H4 (cell line): Measurements from ENCODE around the gene PAX3. TPM values are rescaled to one million over a fixed set of nuclear protein-coding genes. Genes with fewer than 3 reads are reported as not detected.
A peak's percentile ranks its signal among the peaks of the same experiment; 100 is the strongest.
"Not testable (repeated sequence)": the region's sequence is repeated elsewhere in the genome, so short reads cannot be mapped to it uniquely, and the experiment has no call there.

Experiments
- DNase-seq: peaks from one replicate; pipeline ENCODE4 v3.0.0-alpha.2; 2015; ENCODE audit warnings: low spot score
- total RNA-seq: library from RNA; depleted of rRNA; stranded (reverse); fragments of >200 nt; shearing (Covaris generic); gene quantifications from 2 replicates; pipeline ENCODE4 v1.2.3, GENCODE V29; 2014

The PAX3 gene
- total RNA-seq, 1 experiment from 2014 or later = 5.5 TPM

DNA sequence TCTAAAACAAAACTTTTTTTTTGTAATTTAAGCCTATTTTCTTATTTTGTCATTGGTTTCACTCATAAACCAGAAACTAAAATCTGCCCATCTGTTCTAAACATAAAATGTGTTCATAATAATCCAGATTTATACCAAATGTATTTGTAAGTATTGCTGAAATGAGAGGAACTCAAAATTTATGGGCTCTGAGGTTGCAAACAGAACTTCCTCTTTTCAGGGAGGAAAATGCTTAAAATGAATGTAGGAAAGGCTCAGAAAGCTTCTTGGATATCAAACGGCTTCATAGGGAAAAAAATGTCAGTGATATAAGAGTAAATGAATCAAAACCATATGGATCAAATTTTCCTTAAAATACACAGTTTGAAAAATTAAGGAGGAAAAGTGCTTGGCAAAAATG is 83.9 kb downstream of the PAX3 start:
- DNase-seq = no peak

DNA sequence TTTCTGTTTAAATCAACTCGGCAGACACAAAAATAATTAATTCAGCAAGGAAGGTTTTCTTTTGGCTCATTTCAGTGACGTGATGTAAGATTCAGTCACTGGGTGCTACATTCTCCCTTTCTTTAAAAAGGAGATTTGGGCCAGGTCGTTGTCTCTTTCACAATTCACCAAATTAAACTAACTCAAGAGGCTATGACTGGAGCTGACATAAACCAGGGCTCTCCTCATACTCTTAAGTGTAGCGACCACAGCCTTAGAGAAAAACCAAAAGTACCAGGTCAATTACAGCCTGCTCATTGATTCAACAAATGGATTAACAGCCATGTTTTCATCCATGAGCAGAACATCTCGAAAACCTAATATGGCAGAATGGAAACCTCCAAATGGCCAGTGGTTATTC is 85.7 kb downstream of the PAX3 start:
- no peak for DNase-seq

DNA sequence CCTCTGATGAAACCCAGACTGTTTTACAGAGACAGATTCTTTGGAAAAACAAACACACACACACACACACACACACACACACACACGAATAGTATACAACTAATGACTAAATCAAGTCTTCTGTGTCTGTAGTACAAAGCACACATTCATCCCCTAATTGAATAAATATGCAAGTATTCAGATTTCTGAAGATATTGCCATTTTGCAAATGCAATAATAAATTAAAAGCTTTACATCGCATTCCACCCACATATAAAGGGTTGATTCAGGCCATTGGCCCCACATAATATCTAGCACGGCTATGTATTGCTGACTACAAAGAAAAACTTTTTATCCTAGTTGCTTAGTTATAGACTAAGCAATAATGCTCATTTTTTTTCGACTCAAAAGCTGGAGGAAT is 86.2 kb downstream of the PAX3 start:
- no peak for DNase-seq

DNA sequence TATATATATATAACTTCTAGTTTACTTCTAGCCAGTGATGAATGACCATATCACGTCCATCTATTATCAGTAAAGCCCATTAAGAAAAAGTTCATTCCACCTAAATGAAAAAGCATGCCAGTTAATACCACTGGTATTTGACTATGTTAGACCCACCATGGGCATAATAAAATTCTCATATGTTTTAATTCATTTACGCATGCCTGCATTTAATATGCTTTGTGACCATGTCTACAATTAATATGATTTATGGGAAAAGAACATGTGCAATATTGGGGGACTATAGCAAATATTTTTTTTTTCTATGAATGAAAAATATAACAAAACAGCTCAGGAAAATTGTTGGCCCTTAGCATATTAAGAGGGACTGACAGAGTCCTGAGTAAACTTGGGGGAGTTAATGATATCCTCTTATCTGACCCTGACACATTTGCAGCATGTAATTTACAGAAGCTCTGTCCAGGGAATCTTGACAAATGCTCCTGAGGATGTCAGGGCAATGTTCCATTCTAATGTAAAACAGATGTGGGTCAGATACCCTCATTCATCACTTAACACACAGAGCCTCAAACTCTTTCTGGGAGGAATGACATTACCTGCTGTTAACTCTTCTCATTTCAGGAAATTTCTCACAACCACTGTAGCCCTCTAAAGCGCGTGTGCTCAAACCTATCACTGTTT is 90.6 kb downstream of the PAX3 start:
- no peak for DNase-seq

DNA sequence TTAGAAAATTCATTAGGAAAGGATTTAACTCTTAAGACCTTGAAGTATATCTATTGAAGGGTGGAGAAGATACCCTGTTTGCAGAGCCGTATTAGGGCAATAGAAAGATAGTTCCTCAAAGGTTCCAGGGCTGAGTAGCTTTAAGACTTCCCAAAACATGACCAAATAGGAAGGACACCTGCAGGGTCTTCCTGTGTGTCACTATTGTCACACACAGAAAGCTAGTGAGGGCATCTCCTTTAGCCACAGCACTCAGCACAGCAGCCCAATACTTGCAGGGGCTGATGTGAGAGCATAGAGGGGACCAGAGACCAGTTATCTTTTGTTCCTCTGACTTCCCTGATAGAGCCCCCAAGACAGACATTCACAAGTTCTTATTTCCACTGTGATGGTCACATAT is 93.7 kb downstream of the PAX3 start:
- DNase-seq = no peak

DNA sequence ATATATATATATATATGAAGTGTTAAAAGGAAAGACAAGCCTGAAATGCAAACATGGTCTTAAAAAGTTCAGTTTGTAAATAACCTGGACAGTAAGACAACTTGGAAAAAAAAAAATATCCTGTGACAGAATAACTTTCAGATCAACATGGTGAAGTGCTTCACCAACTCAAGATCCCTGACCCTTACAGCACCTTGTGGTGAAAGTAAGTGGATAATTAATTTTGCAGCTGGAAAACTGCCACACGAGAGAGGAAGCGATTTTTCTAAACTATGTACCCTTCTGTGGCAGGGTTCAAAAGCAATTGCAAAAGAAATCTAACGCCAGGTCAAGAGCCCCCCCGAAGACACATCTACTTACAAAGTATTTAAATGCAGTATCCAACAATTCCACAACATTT is 95.8 kb downstream of the PAX3 start:
- no peak for DNase-seq

DNA sequence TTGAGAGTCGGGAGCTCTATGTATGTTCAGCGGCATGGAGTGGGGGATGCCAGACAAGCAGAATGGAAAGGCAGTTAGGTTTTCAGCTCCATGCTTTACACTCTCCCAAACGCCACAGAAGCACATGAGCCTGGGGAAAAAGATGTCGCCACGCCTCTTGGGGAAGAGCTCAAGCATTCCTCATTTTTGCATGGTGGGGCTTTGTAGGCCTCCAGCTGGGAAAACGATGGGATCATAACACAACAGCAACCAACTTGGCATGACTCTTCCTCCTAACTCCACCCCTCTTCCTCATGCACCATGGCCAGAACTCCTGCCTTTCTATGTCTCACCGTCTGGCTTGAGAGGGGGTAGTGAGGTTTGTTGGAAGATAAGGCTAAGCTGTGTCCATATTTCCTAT is 102.6 kb downstream of the PAX3 start:
- DNase-seq = no peak

DNA sequence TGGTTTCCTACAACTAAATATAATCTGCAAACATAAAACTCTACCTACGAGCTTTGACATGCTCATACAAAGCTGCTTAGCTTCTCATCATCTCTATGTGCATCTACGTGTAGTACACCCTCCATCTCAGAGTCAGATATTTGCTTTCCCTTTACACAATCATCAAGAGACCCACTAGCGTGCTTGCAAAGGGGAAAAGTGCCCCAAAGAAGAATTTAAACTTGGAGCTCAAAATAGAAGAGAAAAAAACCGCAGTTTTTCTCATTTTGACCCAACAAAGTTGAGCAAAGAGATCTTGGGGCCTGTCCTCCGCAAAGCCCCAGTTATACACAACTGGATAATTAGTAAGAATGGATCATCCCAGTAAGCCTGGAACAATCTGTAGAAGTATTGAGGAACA is 104.1 kb downstream of the PAX3 start:
- DNase-seq = no peak

DNA sequence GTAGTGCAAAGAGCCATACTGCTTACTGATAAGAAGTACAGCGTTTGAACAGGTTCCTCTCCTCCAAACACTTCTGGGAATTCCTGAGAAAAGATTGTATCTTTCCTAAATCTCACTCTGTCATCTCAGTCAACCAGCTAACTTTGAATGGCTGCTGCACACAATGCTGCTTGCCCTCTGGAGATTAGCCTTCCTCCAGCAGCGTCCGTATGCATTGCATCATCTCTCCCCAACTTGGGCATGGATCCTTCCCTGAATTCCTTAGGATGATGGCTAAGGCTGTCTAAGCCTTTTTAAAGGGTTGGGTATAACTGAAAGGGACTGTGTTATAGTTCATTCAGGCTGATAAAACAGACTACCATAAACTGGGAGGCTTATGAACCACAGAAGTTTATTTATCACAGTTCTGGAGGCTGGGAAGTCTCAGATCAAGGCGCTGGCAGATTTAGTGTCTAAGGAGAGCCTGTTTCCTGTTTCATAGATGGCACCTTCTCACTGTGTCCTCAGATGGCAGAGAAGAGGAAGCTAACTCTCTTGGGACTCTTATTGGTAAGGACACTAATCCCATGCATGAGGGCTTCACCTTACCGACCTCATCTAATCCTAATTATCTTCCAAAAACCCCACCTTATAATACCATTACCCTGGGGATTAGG is 105.3 kb downstream of the PAX3 start:
- peak; percentile 35 for DNase-seq

DNA sequence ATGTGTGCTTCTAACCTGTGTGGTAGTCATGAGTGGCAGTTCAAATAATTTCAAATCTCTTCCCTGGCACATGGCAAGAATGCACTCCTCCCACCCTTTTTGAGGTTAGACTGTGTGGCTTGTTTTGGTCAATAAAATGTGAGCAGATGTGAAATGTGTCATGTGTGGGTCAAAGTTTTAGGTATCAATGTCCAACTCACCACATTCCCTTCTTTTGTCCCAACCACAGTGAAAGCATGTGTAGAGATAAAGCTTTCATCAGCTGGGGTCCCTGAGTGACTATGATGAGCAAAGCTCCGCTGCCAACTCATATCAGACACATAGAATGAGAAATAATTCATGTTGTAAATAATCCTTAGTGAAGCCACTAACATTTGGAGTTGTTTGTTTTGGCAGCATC is 118.2 kb downstream of the PAX3 start:
- DNase-seq = peak; percentile 16

DNA sequence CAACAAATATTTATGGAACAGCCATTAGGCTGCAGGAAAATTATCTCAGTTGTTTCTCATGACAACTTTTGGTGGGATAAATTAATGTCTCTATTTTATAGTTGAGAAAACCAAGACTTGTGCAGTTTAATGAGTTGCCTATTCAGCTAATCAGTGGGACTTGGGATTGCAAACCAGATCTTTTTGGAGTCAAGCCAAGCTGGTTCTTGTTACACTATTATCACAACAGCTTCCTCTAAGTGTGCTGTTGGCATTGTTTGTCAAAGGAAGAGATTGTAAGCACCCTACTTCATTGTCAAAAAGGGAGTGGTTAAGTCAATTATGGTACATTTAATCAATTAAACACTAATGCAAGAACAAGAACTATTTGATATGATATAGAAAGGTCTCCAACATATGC is 119.2 kb downstream of the PAX3 start:
- no peak for DNase-seq

DNA sequence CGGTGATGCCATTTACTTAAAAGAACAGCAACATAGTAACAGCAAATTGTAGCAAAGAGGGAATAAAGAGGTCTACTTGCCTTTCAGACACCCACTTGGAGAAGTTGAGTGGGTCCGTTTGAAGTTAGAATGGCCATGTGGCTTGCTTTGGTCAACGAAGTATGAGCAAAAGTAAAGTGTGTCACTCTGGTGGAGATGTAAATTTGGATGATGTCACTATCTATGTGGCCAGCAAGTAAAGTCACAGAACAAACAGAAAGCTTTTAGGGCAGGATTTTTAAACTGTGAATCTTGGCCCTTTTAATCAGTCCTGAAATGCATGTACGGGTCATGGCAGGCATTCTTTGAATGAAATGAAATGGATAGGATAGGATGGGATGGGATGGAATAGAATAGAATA is 120.3 kb downstream of the PAX3 start:
- no peak for DNase-seq

DNA sequence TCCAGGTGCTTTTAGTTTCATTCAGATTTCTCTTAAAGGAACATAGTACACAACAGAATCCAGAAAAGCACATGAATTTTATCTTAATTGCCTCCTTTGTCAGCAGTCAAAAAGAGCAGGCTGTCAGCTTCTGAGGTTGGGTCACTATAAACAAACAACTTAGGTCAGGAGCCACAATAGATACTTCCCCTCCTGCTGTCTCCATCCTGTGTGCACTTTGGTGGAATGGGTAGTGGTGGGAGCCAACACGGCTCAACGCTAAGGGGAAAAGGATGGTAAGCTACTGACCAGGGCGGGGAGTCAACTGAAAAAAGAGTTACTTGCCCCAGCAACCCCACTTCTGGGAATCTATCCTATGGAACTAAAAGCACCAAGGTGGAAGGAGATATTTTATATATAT is 121.9 kb downstream of the PAX3 start:
- no peak for DNase-seq

DNA sequence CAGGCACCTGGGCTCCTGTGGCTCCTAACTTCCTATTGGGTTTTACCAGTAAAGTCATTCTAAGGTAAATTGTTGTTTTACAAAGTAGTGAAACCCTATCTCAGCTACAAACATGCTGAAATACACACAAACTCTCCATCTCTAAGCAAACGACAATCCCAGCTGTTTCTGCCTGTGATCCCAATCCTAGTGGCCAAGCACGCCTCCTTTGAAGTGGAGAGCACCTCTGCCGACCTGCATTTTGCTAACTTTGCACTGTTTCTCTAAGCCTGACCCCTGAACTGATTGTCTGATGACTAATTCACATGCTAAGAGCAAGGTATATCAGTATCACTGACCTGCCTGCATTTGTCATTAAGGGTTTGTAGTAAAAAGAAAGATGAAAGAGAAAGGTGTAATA is 124.3 kb downstream of the PAX3 start:
- DNase-seq = no peak

DNA sequence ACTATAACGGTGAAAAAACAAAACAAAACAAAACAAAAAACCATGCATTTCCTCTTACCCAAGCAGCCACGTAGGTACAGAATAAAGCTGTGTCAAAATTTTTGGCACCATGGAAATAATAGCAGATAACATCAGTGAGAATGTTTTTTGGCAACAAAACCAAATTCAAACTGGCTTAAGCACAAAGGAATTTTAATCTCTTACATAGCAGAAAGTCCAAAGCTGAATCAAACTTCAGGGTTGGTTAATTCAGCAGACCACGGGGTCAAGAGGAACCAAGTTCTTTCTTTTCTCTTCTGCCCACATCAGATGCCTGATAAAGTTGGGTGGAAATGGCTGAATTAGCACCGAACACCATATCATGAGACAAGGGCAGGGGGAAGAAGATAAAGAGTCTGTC is 129.5 kb downstream of the PAX3 start:
- peak; percentile 26 for DNase-seq

DNA sequence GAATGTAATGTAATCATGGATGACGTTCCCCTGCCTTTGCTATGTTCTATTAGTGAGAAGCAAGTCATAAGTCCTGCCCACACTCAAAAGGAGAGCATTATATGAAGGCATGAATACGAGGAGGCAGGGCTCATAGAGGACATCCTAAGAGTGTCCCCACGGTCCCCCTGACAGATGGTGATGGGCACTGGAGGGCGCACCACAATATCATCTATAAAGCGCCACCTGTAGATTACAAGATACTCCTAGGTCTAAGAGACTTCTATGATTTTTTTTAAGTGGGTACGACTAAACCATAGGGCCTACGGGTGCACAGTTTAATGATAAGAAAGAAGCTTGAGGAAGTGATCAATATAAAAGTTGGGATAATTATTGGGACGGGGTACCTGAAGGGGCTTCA is 131.0 kb downstream of the PAX3 start:
- no peak for DNase-seq

DNA sequence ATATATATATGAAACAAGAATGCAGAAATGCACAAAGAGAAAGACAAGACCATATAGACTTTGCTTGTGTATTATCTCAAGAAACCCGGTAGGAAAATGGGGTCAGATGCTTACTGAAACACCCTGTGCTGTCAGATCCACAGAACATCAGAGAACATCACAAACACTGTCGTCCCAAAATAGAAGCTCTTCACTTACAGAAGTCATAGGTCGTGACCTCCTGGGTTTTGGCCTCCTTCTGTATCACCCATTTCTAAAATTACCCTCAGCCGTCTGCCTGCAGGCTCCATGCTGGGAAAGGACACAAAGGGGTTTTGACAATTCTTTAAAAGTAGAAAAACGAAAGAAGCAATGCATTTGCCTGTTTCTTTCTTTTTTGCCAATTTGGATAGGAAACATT is 137.9 kb downstream of the PAX3 start:
- DNase-seq = no peak

DNA sequence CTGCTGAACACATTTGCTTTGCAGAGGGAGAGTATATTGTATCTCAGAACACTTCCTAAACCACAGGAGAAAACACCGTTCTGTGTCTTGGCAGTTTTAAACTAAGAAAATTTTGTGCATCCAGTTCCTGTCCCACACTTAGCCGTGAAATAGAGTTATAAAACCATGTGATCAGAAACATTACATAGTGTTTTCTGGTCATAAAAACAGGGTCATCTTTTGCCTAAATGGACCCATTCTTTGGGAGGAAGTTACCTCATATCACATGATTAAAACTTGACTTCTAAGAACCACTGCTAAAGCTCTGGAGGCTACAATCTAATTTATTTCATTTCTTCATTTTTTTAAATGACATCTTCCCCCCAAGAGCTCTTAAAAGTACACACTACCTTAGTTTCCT is 138.7 kb downstream of the PAX3 start:
- DNase-seq = no peak

DNA sequence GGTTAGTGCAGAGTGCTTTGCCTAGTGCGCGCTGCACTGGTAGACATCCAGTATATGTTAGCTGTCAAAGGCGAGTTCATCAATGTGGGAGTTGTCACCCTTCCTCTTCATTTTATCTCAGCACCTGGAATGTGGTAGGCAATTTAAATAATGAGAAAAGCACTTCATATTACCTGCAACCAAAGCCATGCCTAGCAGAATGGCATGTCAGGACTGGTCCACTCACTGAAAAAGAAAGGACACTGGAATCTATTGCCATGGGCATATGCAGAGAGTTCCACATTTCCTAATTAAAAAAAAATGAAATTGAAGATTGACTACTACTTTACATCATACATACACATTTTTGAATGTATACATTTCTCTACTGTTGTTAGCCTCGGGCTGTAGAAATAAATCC is 139.6 kb downstream of the PAX3 start:
- DNase-seq = no peak

DNA sequence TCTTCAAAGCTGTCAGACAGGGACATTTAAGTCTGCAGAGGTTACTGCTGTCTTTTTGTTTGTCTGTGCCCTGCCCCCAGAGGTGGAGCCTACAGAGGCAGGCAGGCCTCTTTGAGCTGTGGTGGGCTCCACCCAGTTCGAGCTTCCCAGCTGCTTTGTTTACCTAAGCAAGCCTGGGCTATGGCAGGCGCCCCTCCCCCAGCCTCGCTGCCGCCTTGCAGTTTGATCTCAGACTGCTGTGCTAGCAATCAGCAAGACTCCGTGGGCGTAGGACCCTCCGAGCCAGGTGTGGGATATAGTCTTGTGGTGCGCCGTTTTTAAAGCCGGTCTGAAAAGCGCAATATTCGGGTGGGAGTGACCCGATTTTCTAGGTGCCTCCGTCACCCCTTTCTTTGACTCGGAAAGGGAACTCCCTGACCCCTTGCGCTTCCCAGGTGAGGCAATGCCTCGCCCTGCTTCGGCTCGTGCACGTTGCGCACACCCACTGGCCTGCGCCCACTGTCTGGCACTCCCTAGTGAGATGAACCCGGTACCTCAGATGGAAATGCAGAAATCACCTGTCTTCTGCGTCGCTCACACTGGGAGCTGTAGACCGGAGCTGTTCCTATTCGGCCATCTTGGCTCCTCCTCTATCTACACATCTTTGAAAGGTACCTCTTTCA is 143.7 kb downstream of the PAX3 start:
- not testable (repeated sequence) for DNase-seq
